H1 (cell line): Measurements from ENCODE around the gene ZNF804B.

Source experiments
- GABPA ChIP-seq: IDR thresholded peaks from 2 replicates; pipeline ENCODE4 v1.6.1; 2011; ENCODE audit warnings: mild to moderate bottlenecking, low read length, moderate library complexity, borderline replicate concordance; ENCODE audit not compliant: insufficient read depth
- JUND ChIP-seq: IDR thresholded peaks from 2 replicates; pipeline ENCODE4 v1.6.1; 2011; ENCODE audit warnings: mild to moderate bottlenecking, improper control_type of control experiment, low read length
- TAF1 ChIP-seq: IDR thresholded peaks from 2 replicates; pipeline ENCODE4 v1.6.1; 2011; ENCODE audit warnings: mild to moderate bottlenecking, low read depth, low read length
- TF ChIP-seq, protein P1 (sequence below), 3 experiments: IDR thresholded peaks; 1 replicate in 2 of 3; 2 replicates in 1 of 3; pipeline versions ENCODE4 v1.5.1 to v1.6.1; 2011; ENCODE audit warnings: low read length in 3 of 3, mild to moderate bottlenecking in 3 of 3, inconsistent platforms in 2 of 3, low read depth in 1 of 3, moderate library complexity in 1 of 3; ENCODE audit not compliant: insufficient read depth in 1 of 3; ENCODE audit errors: control extremely low read depth in 1 of 3

GRCh38 chr7:89283302-89283701 is 523.8 kb downstream of the ZNF804B start:
- TF ChIP-seq GABPA (no peak), TAF1 (no peak), JUND (no peak)
- TF ChIP-seq, protein P1, sequence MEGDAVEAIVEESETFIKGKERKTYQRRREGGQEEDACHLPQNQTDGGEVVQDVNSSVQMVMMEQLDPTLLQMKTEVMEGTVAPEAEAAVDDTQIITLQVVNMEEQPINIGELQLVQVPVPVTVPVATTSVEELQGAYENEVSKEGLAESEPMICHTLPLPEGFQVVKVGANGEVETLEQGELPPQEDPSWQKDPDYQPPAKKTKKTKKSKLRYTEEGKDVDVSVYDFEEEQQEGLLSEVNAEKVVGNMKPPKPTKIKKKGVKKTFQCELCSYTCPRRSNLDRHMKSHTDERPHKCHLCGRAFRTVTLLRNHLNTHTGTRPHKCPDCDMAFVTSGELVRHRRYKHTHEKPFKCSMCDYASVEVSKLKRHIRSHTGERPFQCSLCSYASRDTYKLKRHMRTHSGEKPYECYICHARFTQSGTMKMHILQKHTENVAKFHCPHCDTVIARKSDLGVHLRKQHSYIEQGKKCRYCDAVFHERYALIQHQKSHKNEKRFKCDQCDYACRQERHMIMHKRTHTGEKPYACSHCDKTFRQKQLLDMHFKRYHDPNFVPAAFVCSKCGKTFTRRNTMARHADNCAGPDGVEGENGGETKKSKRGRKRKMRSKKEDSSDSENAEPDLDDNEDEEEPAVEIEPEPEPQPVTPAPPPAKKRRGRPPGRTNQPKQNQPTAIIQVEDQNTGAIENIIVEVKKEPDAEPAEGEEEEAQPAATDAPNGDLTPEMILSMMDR (IDR thresholded peaks at IDR 0.05; ENCODE audit: control extremely low read depth in 1 of 3, insufficient read depth in 1 of 3, low read depth in 1 of 3, low read length in 3 of 3) = no peak
